GM13976 (cell line): ENCODE results near the gene TMEM163.

Experiments
- DNase-seq: peaks from one replicate; pipeline ENCODE4 v3.0.0; 2012; ENCODE audit warnings: low spot score
- CTCF ChIP-seq: IDR thresholded peaks from 2 replicates; pipeline ENCODE4 v1.5.1; 2012; ENCODE audit warnings: borderline replicate concordance, mild to moderate bottlenecking; ENCODE audit not compliant: insufficient read depth; ENCODE audit errors: extremely low read depth, missing control alignments, control extremely low read depth
- in situ Hi-C: fragments of 300-500 bp; cut with MboI; formaldehyde crosslinking; loops from one replicate; pipeline ENCODE4 v1.12.0; 2022; ENCODE audit warnings: low sequenced_read_pairs, mixed read lengths, inconsistent platforms; ENCODE audit not compliant: unreplicated experiment

TMEM163 gene

GRCh38 chr2:134527381-134527780, 191.4 kb downstream of the TMEM163 start:
- in situ Hi-C loops, result no loop called here
- DNase-seq, result no peak
- TF ChIP-seq CTCF, result no peak

- no peak for TF ChIP-seq CTCF
Observed at GRCh38 chr2:134522496-134523455, 196.0 kb downstream of the TMEM163 start.

GRCh38 chr2:134518101-134518500, 200.7 kb downstream of the TMEM163 start:
- in situ Hi-C loops, result no loop called here
- no peak for TF ChIP-seq CTCF
- DNase-seq, result no peak

More at GRCh38 chr2:134522496-134523455, 196.0 kb downstream of the TMEM163 start:
- in situ Hi-C loops, result no loop called here
- no peak for DNase-seq

- in situ Hi-C loops, result no loop called here
- DNase-seq, result no peak
- TF ChIP-seq CTCF, result no peak
Observed at GRCh38 chr2:134515137-134515536, 203.7 kb downstream of the TMEM163 start.

- no peak for TF ChIP-seq CTCF
- no peak for DNase-seq
- in situ Hi-C loops, result no loop called here
Observed at GRCh38 chr2:134513465-134513804, 205.4 kb downstream of the TMEM163 start.

GRCh38 chr2:134512734-134513464, 205.9 kb downstream of the TMEM163 start:
- in situ Hi-C loops, result no loop called here

More at GRCh38 chr2:134512734-134513464, 205.9 kb downstream of the TMEM163 start:
- no peak for DNase-seq
- no peak for TF ChIP-seq CTCF
